H9 (cell line): ENCODE measurements around the gene REV1. TPM values are rescaled to one million over a fixed set of nuclear protein-coding genes. Genes with fewer than 3 reads are reported as not detected.
"Not testable (repeated sequence)": the region's sequence is repeated elsewhere in the genome, so short reads cannot be mapped to it uniquely, and the experiment has no call there.

Source experiments
- DNase-seq: peaks from one replicate; pipeline ENCODE4 v3.0.0-alpha.2; 2017
- H2AFZ ChIP-seq: one replicate; pipeline ENCODE4 v1.6.1; 2013; ENCODE audit warnings: mild to moderate bottlenecking, low read length, control low read depth, moderate library complexity
- H2AK5ac ChIP-seq: 2 replicates; pipeline ENCODE4 v1.6.1; 2013; ENCODE audit warnings: low read length, control low read depth, mixed read lengths; ENCODE audit not compliant: insufficient read length
- H2BK120ac ChIP-seq: one replicate; pipeline ENCODE4 v1.6.1; 2013; ENCODE audit warnings: low read depth, mild to moderate bottlenecking, low read length, control low read depth, inconsistent platforms; ENCODE audit not compliant: poor library complexity, severe bottlenecking
- H2BK12ac ChIP-seq: 2 replicates; pipeline ENCODE4 v1.6.1; 2013; ENCODE audit warnings: low read length, control low read depth, mixed read lengths, low read depth; ENCODE audit not compliant: insufficient read length
- H2BK15ac ChIP-seq: 2 replicates; pipeline ENCODE4 v1.6.1; 2013; ENCODE audit warnings: low read depth, low read length, control low read depth
- H2BK20ac ChIP-seq: one replicate; pipeline ENCODE4 v1.6.1; 2013; ENCODE audit warnings: low read depth, mild to moderate bottlenecking, low read length, control low read depth, inconsistent platforms; ENCODE audit not compliant: poor library complexity, severe bottlenecking
- H2BK5ac ChIP-seq: 2 replicates; pipeline ENCODE4 v1.6.1; 2013; ENCODE audit warnings: low read length, control low read depth, mixed read lengths; ENCODE audit not compliant: insufficient read length
- H3K14ac ChIP-seq: 2 replicates; pipeline ENCODE4 v1.6.1; 2013; ENCODE audit warnings: low read length, control low read depth; ENCODE audit not compliant: insufficient read depth
- H3K18ac ChIP-seq: 2 replicates; pipeline ENCODE4 v1.6.1; 2013; ENCODE audit warnings: low read depth, mild to moderate bottlenecking, mixed read lengths, low read length, control low read depth; ENCODE audit not compliant: insufficient read length
- H3K23ac ChIP-seq: 2 replicates; pipeline ENCODE4 v1.6.1; 2013; ENCODE audit warnings: low read length, control low read depth, mixed read lengths, low read depth; ENCODE audit not compliant: insufficient read length
- H3K23me2 ChIP-seq: 2 replicates; pipeline ENCODE4 v1.6.1; 2013; ENCODE audit warnings: low read depth, mild to moderate bottlenecking, mixed read lengths, low read length, control low read depth; ENCODE audit not compliant: insufficient read length, poor library complexity, severe bottlenecking
- H3K27ac ChIP-seq: 2 replicates; pipeline ENCODE4 v1.5.1; 2013; ENCODE audit warnings: low read length, control low read depth, mixed read lengths, low read depth; ENCODE audit not compliant: insufficient read length
- H3K27me3 ChIP-seq: 2 replicates; pipeline ENCODE4 v1.6.1; 2013; ENCODE audit warnings: low read length, control low read depth, inconsistent platforms; ENCODE audit not compliant: insufficient read depth
- H3K4ac ChIP-seq: 2 replicates; pipeline ENCODE4 v1.6.1; 2013; ENCODE audit warnings: low read depth, mild to moderate bottlenecking, control low read depth, inconsistent platforms, low read length, moderate library complexity
- H3K4me1 ChIP-seq: 2 replicates; pipeline ENCODE4 v1.6.1; 2013; ENCODE audit warnings: low read length, control low read depth, inconsistent platforms; ENCODE audit not compliant: insufficient read depth
- H3K4me2 ChIP-seq: 2 replicates; pipeline ENCODE4 v1.6.1; 2013; ENCODE audit warnings: low read length, control low read depth, mixed read lengths; ENCODE audit not compliant: insufficient read length, insufficient read depth
- H3K56ac ChIP-seq: 2 replicates; pipeline ENCODE4 v1.6.1; 2013; ENCODE audit warnings: low read depth, mild to moderate bottlenecking, mixed read lengths, low read length, control low read depth; ENCODE audit not compliant: insufficient read length
- H3K79me1 ChIP-seq: 2 replicates; pipeline ENCODE4 v1.6.1; 2013; ENCODE audit warnings: low read depth, mild to moderate bottlenecking, moderate library complexity, low read length, control low read depth, inconsistent platforms; ENCODE audit not compliant: insufficient read depth, poor library complexity, severe bottlenecking
- H3K79me2 ChIP-seq: 2 replicates; pipeline ENCODE4 v1.6.1; 2013; ENCODE audit warnings: low read length, control low read depth, inconsistent platforms; ENCODE audit not compliant: insufficient read depth
- H3K9ac ChIP-seq: 2 replicates; pipeline ENCODE4 v1.6.1; 2013; ENCODE audit warnings: low read length, control low read depth, mixed read lengths; ENCODE audit not compliant: insufficient read length; ENCODE audit errors: extremely low read depth
- H3K9me3 ChIP-seq: one replicate; pipeline ENCODE4 v1.6.1; 2013; ENCODE audit warnings: low read depth, low read length, inconsistent platforms; ENCODE audit not compliant: control insufficient read depth
- H3T11ph ChIP-seq: one replicate; pipeline ENCODE4 v1.6.1; 2013; ENCODE audit warnings: mild to moderate bottlenecking, low read length, control low read depth, inconsistent platforms
- H4K20me1 ChIP-seq: one replicate; pipeline ENCODE4 v1.6.1; 2013; ENCODE audit not compliant: control insufficient read depth, insufficient read length, insufficient read depth
- H4K5ac ChIP-seq: 2 replicates; pipeline ENCODE4 v1.6.1; 2013; ENCODE audit warnings: low read depth, mild to moderate bottlenecking, mixed read lengths, low read length, control low read depth; ENCODE audit not compliant: insufficient read length
- H4K8ac ChIP-seq: replicated peaks from 2 replicates; pipeline ENCODE4 v1.6.1; 2013; ENCODE audit warnings: low read length, control low read depth, mixed read lengths, low read depth; ENCODE audit not compliant: insufficient read length
- H4K91ac ChIP-seq: 2 replicates; pipeline ENCODE4 v1.6.1; 2013; ENCODE audit warnings: low read depth, mild to moderate bottlenecking, moderate library complexity, mixed read lengths, low read length, control low read depth; ENCODE audit not compliant: insufficient read length
- H3K27ac Mint-ChIP-seq, 3 experiments: 2 replicates in 2 of 3; 3 replicates in 1 of 3; pipeline ENCODE4 v1.8.0; 2020 to 2021; ENCODE audit warnings: mixed read lengths in 3 of 3, mild to moderate bottlenecking in 1 of 3, moderate library complexity in 1 of 3
- H3K27me3 Mint-ChIP-seq: 2 replicates; pipeline ENCODE4 v1.8.0; 2021; ENCODE audit warnings: low read depth, mild to moderate bottlenecking, moderate library complexity, mixed read lengths
- H3K36me3 Mint-ChIP-seq, 3 experiments: 2 replicates in 2 of 3; 3 replicates in 1 of 3; pipeline ENCODE4 v1.8.0; 2020 to 2021; ENCODE audit warnings: low read depth in 3 of 3, mixed read lengths in 3 of 3; ENCODE audit not compliant: insufficient read depth in 1 of 3
- H3K4me1 Mint-ChIP-seq, 2 experiments: 2 replicates each; pipeline ENCODE4 v1.8.0; 2020; ENCODE audit warnings: mixed read lengths in 2 of 2
- H3K4me3 Mint-ChIP-seq, 2 experiments: 2 replicates in 1 of 2; 3 replicates in 1 of 2; pipeline ENCODE4 v1.8.0; 2020 to 2021; ENCODE audit warnings: mild to moderate bottlenecking in 2 of 2, mixed read lengths in 2 of 2, moderate library complexity in 1 of 2
- H3K9me3 Mint-ChIP-seq, 2 experiments: 2 replicates in 1 of 2; 3 replicates in 1 of 2; pipeline ENCODE4 v1.8.0; 2020; ENCODE audit warnings: mild to moderate bottlenecking in 2 of 2, mixed read lengths in 2 of 2, moderate library complexity in 1 of 2
- WGBS: extraction: QIAGEN DNeasy Blood & Tissue Kit; methylation state at CpG from one replicate; pipeline ENCODE4 v1.1.7; 2013; ENCODE audit warnings: missing lambda C conversion rate, low lambda C conversion rate, mixed read lengths; ENCODE audit not compliant: insufficient read length; ENCODE audit errors: extremely low coverage; 5-methylcytosine and 5-hydroxymethylcytosine counted together
- total RNA-seq: library from RNA; stranded (reverse); gene quantifications from 2 replicates; pipeline ENCODE4 v1.2.1, GENCODE V29; 2021
- TF ChIP-seq, protein P1 (sequence below): fragments of 200-600 bp; sonication (generic); conservative IDR thresholded peaks from 3 replicates; pipeline ENCODE4 v1.8.0; 2021; ENCODE audit warnings: antibody characterized with exemption, mild to moderate bottlenecking

REV1 gene
- total RNA-seq, 1 experiment from 2014 or later = 41.6 TPM

DNA sequence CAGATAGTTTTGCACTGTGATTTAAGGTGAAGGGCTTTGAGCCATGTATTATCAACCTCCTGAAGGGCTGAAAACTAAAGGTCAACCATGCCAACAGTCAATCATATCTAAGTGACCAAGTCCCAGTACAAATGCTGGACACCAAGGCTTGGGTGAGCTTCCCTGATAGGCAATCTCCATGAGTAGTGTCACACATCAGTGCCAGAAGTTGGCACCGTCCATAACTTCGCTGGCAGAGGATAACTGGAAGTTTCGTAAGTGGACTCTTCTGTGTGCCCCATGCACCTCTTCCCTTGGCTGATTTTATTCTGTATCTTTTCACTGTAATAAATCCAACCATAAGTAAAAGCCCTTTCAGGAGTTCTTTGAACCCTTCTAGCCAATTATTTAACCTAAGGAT lies 13.2 kb downstream of the REV1 start:
- Histone ChIP-seq H3K4ac (no peak overlapping the region), H3K27me3 (no peaks in the 10 kb centered on the region), H2BK120ac (no peak overlapping the region), H4K91ac (no peak overlapping the region), H3T11ph (no peak overlapping the region), H2BK12ac (peak overlapping the region; percentile 55), H3K9me3 (no peaks in the 10 kb centered on the region), H2BK15ac (no peak overlapping the region), H3K4me2 (no peak overlapping the region), H3K79me1 (peaks cover 3% of the 10 kb centered on the region), H4K5ac (peak overlapping the region; percentile 50), H2BK5ac (peak overlapping the region; percentile 46), H3K4me1 (peaks cover 5% of the 10 kb centered on the region), H2AK5ac (peak overlapping the region; percentile 57), H4K8ac (no peak overlapping the region), H4K20me1 (no peaks in the 10 kb centered on the region), H3K18ac (no peak overlapping the region), H3K23me2 (no peaks in the 10 kb centered on the region), H2AFZ (no peak overlapping the region), H3K79me2 (peaks cover 47% of the 10 kb centered on the region), H3K56ac (no peak overlapping the region), H3K9ac (no peak overlapping the region), H3K23ac (no peak overlapping the region), H3K14ac (no peak overlapping the region), H2BK20ac (no peak overlapping the region), H3K27ac (peak overlapping the region; percentile 56)
- peaks cover under 1 to 5% (median 2%) of the 10 kb centered on the region in 3 experiments; a peak in 4 of 7 replicates for H3K36me3 Mint-ChIP-seq
- H3K27me3 Mint-ChIP-seq = no peaks in the 10 kb centered on the region
- DNase-seq = no peak
- TF ChIP-seq, protein P1, sequence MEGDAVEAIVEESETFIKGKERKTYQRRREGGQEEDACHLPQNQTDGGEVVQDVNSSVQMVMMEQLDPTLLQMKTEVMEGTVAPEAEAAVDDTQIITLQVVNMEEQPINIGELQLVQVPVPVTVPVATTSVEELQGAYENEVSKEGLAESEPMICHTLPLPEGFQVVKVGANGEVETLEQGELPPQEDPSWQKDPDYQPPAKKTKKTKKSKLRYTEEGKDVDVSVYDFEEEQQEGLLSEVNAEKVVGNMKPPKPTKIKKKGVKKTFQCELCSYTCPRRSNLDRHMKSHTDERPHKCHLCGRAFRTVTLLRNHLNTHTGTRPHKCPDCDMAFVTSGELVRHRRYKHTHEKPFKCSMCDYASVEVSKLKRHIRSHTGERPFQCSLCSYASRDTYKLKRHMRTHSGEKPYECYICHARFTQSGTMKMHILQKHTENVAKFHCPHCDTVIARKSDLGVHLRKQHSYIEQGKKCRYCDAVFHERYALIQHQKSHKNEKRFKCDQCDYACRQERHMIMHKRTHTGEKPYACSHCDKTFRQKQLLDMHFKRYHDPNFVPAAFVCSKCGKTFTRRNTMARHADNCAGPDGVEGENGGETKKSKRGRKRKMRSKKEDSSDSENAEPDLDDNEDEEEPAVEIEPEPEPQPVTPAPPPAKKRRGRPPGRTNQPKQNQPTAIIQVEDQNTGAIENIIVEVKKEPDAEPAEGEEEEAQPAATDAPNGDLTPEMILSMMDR = no peak
- no CpG with 5 or more reads among the region's 3 CpGs for WGBS
- peak overlapping the region in 2 of 3 experiments; percentile 73 to 84; a peak in 3 of 7 replicates for H3K27ac Mint-ChIP-seq
- H3K9me3 Mint-ChIP-seq = no peaks in the 10 kb centered on the region
- peaks cover 40 to 42% of the 10 kb centered on the region in 2 experiments for H3K4me1 Mint-ChIP-seq
- no peak overlapping the region for H3K4me3 Mint-ChIP-seq

DNA sequence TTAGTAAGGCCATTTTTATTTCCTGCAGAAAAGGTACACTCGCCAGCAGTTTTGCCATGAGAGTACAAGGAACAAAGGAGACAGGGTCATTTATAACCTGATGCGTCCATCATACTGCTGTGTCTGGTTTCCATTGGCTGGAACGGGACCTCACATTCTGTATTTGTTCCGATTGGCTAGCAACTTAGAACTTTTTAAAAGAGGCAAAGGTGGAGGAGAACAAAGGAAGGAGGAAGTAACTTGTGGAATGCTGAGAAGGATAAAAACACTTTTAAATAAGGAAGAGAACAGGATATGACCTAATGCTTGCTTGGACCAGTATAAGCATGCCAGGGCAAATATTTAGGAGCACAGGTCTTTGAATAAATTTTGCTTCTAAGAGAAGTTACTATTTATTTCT lies 14.7 kb downstream of the REV1 start:
- Mint-ChIP-seq H3K27ac (peak overlapping the region; percentile 63 to 96 (median 74); a peak in 6 of 7 replicates), H3K4me1 (peaks cover 49 to 50% of the 10 kb centered on the region in 2 experiments)
- H3K27me3 Mint-ChIP-seq, H4K20me1 ChIP-seq, H3K79me1 ChIP-seq, H2AFZ ChIP-seq, H2BK15ac ChIP-seq, H2BK20ac ChIP-seq, H4K91ac ChIP-seq, H3K14ac ChIP-seq, H3K4me3 Mint-ChIP-seq, H4K5ac ChIP-seq, H3K27me3 ChIP-seq, H2BK120ac ChIP-seq, H2BK5ac ChIP-seq, H3K4ac ChIP-seq, H3K9me3 Mint-ChIP-seq, H3K9ac ChIP-seq, H3K9me3 ChIP-seq, H4K8ac ChIP-seq, H3K23me2 ChIP-seq, H2AK5ac ChIP-seq, H3K23ac ChIP-seq, H2BK12ac ChIP-seq, H3K4me1 ChIP-seq, H3K18ac ChIP-seq, H3K4me2 ChIP-seq, DNase-seq, H3K36me3 Mint-ChIP-seq, H3K56ac ChIP-seq, H3T11ph ChIP-seq: not testable (repeated sequence)
- Histone ChIP-seq H3K79me2 (peaks cover 39% of the 10 kb centered on the region), H3K27ac (peak overlapping the region; percentile 20)
- no CpG with 5 or more reads among the region's 4 CpGs for WGBS
